Measurements from ENCODE around the gene RNF121.

Gene RNF121

DNA sequence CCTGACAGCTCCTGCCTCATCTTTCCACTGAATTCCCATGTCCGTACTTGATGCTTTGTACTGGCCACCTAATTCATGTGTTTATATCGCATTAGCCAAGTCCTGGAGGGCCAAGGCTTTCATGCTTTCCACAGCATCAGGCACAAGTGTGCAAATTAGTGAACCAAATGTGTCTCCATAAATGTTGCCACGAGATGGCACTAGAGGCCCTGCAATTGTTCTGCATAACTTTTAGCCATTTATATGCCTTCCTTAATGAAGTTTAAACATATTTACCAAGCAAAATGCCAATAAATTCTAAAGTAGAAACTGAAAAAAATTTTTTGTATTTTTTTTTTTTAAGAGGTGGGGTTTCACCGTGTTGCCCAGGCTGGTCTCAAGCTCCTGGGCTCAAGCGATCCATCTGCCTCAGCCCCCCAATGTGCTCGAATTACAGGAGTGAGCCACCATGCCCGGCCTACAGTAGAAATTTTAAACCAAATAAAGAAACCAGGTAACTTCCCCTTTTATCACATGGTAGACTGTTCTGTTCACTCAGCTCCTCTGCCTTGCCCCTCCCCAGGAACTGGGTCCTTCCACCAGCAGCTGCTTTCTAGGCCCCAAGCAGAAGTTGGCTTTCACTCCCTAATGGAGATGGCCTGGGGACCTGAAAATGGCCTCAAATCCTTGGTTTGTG, 49.0 kb downstream of the RNF121 start:
- TF ChIP-seq, protein P1, sequence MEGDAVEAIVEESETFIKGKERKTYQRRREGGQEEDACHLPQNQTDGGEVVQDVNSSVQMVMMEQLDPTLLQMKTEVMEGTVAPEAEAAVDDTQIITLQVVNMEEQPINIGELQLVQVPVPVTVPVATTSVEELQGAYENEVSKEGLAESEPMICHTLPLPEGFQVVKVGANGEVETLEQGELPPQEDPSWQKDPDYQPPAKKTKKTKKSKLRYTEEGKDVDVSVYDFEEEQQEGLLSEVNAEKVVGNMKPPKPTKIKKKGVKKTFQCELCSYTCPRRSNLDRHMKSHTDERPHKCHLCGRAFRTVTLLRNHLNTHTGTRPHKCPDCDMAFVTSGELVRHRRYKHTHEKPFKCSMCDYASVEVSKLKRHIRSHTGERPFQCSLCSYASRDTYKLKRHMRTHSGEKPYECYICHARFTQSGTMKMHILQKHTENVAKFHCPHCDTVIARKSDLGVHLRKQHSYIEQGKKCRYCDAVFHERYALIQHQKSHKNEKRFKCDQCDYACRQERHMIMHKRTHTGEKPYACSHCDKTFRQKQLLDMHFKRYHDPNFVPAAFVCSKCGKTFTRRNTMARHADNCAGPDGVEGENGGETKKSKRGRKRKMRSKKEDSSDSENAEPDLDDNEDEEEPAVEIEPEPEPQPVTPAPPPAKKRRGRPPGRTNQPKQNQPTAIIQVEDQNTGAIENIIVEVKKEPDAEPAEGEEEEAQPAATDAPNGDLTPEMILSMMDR (IDR thresholded peaks at IDR 0.05), result peak; percentile 74

DNA sequence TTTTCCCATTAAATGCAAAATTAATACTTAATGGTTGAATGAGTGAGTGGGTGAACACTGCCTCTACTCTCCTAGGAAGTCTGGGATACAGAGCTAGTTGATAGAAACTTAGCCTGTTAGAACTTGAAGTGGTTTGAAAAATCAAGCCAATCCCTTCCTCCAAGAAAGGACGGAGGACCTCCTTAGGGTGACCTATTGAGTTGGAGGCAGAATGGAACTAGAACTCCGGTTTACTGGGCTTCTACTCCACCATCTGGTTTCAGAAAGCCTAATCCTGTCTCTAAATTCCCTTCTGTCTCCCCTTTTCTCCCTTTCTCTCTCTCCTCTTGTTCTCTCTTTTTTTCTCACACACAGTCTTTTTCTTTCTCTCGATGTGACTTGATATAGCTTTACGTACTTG, 50.2 kb downstream of the RNF121 start:
- TF ChIP-seq, protein P1 (IDR thresholded peaks at IDR 0.05), result no peak

DNA sequence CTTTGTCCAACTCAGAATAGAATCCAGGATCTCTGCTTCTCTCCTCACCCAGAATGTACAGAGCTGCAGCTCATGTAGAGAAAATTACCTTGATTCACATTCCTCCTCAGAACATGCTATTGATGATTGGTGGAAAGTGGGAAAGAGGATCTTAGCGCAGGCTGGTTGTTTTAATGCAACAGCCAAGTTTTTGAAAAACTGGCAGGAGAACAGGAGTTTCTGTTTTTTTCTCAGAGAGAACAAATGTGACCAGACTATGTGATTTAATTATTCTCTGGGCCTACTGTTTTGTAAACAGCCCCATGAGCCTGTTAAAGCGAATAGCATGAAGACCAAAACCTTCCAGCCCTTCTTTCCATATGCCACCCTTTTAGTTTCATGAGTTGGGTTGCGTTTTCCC, 50.8 kb downstream of the RNF121 start:
- TF ChIP-seq, protein P1 (IDR thresholded peaks at IDR 0.05), result no peak

DNA sequence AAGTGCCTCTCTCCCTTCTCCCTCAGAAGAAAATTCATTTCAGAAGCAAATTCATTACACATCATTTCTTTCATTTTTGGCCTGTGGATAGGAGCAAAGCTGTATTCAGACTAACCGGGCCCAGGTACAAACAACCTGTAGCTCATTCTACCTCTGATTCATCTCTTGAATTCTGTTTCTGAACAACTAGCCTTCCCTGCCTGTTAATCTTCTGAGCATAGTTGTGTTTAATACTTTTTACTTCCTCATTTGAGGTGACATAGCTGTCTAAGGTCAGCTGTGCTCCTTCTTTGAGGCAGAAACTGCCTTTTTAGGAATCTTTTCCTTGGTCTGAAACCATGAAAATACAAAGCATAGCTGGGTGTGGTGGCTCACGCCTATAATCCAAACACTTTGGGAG, 57.3 kb downstream of the RNF121 start:
- TF ChIP-seq, protein P1 (IDR thresholded peaks at IDR 0.05), result no peak

DNA sequence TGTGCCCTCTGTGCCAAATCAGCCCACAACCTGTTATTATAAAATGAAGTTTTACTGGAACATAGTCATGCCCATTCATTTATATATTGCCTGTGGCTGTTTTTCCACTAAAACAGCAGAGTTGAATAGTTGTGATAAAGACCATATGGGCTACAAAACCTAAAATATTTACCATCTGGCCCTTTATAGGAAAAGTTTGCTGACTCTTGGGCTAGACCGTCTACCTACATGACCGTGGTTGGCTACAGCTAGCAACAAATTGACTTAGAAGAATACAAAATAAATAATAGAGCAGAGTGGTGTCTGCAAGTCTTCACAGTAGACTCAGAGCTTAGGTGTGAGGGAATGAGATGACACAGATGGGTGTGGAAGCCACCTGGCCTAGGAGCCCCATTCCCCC, 58.7 kb downstream of the RNF121 start:
- TF ChIP-seq, protein P1 (IDR thresholded peaks at IDR 0.05), result no peak

DNA sequence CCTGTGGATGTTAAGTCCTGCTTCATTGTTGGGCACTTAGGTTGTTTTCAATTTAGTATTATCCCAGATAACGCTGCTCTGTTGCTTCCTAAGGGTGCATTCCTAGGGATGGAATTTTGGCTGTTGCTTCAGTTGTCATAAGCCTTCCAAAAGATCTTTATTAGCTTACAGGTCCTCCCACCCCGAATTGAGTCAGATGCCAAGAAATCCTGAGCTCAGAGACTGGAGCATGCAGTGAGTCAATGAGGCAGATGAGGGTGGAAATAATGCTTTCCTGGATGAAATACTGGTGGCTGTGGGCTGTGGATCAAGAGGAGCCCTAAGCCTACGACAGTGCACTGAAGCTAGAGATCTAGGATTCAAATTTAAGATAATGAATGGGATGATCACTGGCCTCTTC, 59.2 kb downstream of the RNF121 start:
- TF ChIP-seq, protein P1 (IDR thresholded peaks at IDR 0.05), result no peak

DNA sequence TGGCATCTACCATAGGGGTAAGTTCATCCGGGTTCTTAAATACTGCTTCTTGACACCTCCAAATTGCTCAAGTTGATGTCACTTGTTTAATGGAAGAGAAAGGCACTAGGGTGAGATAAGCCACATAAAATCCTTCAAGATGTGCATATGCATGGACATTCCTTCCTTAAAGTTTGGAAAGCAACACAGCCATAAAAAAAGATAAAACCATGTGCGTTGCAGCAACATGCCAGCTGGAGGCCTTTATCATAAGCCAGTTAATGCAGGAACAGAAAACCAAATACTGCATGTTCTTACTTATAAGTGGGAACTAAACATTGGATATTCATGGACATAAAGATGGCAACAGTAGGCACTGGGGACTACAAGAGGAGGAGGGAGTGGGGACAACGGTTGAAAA, 61.9 kb downstream of the RNF121 start:
- TF ChIP-seq, protein P1 (IDR thresholded peaks at IDR 0.05), result no peak

DNA sequence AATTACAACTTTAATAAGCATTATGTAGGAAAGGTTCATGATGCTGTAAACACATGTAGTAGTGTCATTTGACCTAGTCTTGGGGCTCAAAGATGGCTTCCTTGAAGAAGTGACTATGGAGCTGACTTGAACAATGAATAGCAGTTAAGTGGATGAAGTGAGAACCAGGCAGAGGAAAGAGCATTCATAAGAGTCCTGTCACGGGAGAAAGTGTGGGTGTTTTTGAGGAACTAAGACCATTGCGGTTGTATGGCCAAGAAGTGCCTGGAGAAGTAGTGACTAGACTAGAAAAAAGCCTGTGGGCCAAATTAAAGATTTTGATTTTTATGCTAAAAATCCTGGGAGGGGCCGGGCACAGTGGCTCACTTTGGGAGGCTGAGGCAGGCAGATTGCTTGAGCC, 62.6 kb downstream of the RNF121 start:
- TF ChIP-seq, protein P1 (IDR thresholded peaks at IDR 0.05), result no peak
